GM18511 (cell line): ENCODE data around the gene TSPAN5.
"Not testable (repeated sequence)": the region's sequence is repeated elsewhere in the genome, so short reads cannot be mapped to it uniquely, and the experiment has no call there.

ENCODE experiments used
- ATAC-seq: cut with Tn5 transposase; IDR thresholded peaks from one replicate; pipeline ENCODE4 v1.9.1; 2021; ENCODE audit warnings: mild to moderate bottlenecking, moderate library complexity; ENCODE audit not compliant: unreplicated experiment

TSPAN5 gene

GRCh38 chr4:98504091-98504490 is 154.3 kb downstream of the TSPAN5 start:
- ATAC-seq: no peak

GRCh38 chr4:98503676-98504075 is 154.7 kb downstream of the TSPAN5 start:
- ATAC-seq: no peak

GRCh38 chr4:98502624-98503023 is 155.8 kb downstream of the TSPAN5 start:
- ATAC-seq: no peak

- ATAC-seq: no peak
Observed at GRCh38 chr4:98502031-98502430, 156.4 kb downstream of the TSPAN5 start.

GRCh38 chr4:98501383-98501782 is 157.0 kb downstream of the TSPAN5 start:
- ATAC-seq: no peak

GRCh38 chr4:98498774-98499173 is 159.6 kb downstream of the TSPAN5 start:
- no peak for ATAC-seq

GRCh38 chr4:98496152-98496845 is 162.1 kb downstream of the TSPAN5 start:
- no peak for ATAC-seq

GRCh38 chr4:98493296-98493695 is 165.1 kb downstream of the TSPAN5 start:
- ATAC-seq: peak; percentile 83

GRCh38 chr4:98491899-98492559 is 166.4 kb downstream of the TSPAN5 start:
- no peak for ATAC-seq

GRCh38 chr4:98490251-98490650 is 168.2 kb downstream of the TSPAN5 start:
- ATAC-seq: no peak

- ATAC-seq: no peak
Observed at GRCh38 chr4:98485816-98486345, 172.5 kb downstream of the TSPAN5 start.

GRCh38 chr4:98484031-98484430 is 174.4 kb downstream of the TSPAN5 start:
- no peak for ATAC-seq

GRCh38 chr4:98482847-98483806 is 175.3 kb downstream of the TSPAN5 start:
- ATAC-seq: peak; percentile 96

GRCh38 chr4:98482503-98482846 is 175.9 kb downstream of the TSPAN5 start:
- peak; percentile 41 for ATAC-seq

- no peak for ATAC-seq
Observed at GRCh38 chr4:98481167-98481566, 177.2 kb downstream of the TSPAN5 start.

- ATAC-seq: no peak
Observed at GRCh38 chr4:98480535-98480934, 177.9 kb downstream of the TSPAN5 start.

GRCh38 chr4:98479590-98479989 is 178.8 kb downstream of the TSPAN5 start:
- not testable (repeated sequence) for ATAC-seq

- no peak for ATAC-seq
Observed at GRCh38 chr4:98476891-98477290, 181.5 kb downstream of the TSPAN5 start.

- ATAC-seq: no peak
Observed at GRCh38 chr4:98474408-98474844, 184.0 kb downstream of the TSPAN5 start.

GRCh38 chr4:98473046-98473445 is 185.4 kb downstream of the TSPAN5 start:
- no peak for ATAC-seq

- no peak for ATAC-seq
Observed at GRCh38 chr4:98470831-98471230, 187.6 kb downstream of the TSPAN5 start.
